ENCODE measurements around the gene ASCC2. TPM values are rescaled to one million over a fixed set of nuclear protein-coding genes. Genes with fewer than 3 reads are reported as not detected.
A peak's percentile ranks its signal among the peaks of the same experiment; 100 is the strongest.

Gene ASCC2
- total RNA-seq, 1 donor = 33.6 TPM

DNA sequence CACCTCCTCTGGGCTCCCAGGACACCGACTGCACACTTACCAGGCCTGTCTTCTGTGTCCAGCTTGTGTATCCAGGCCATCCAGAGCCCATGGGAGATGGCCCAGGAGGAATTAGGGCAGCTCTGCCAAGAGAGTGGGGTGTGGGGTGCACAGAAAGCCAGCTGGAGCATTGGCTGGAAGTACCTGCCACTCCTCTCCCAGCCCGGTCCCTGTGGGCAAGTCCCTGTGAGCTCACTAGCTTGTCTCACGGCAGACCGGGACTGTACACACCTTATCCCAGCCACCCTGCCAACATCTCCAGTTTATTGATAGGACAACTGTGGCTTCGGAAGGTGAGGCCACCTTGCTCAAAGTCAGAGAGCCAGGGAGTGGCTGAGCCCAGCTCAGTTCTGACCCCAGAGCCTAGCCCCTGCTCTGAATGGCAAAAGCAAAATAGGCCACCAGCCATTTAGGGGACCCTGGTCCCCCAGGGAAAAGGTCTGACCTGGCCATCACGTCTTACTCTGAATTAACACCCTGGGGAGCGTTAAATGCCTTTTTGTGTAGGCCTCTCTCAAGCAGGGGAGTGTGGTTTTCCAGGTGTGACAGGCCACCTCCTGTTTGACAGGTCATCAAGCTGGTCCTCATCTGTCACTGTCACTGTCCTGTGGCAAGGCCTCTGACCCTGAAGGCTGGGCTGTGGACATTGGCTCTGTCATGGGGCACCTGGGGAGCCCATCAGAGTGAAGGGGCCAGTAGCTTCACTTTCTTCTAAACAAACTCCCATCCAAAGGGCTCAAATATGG is 55.8 kb downstream of the ASCC2 start:
- DNase-seq (ENCODE audit: low read depth) = peak; percentile 66
- TF ChIP-seq, protein P1, sequence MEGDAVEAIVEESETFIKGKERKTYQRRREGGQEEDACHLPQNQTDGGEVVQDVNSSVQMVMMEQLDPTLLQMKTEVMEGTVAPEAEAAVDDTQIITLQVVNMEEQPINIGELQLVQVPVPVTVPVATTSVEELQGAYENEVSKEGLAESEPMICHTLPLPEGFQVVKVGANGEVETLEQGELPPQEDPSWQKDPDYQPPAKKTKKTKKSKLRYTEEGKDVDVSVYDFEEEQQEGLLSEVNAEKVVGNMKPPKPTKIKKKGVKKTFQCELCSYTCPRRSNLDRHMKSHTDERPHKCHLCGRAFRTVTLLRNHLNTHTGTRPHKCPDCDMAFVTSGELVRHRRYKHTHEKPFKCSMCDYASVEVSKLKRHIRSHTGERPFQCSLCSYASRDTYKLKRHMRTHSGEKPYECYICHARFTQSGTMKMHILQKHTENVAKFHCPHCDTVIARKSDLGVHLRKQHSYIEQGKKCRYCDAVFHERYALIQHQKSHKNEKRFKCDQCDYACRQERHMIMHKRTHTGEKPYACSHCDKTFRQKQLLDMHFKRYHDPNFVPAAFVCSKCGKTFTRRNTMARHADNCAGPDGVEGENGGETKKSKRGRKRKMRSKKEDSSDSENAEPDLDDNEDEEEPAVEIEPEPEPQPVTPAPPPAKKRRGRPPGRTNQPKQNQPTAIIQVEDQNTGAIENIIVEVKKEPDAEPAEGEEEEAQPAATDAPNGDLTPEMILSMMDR (IDR thresholded peaks at IDR 0.05; ENCODE audit: insufficient read depth, low read length) = no peak
- H3K4me3 ChIP-seq (ENCODE audit: low read depth, low read length) = no peak overlapping the region

DNA sequence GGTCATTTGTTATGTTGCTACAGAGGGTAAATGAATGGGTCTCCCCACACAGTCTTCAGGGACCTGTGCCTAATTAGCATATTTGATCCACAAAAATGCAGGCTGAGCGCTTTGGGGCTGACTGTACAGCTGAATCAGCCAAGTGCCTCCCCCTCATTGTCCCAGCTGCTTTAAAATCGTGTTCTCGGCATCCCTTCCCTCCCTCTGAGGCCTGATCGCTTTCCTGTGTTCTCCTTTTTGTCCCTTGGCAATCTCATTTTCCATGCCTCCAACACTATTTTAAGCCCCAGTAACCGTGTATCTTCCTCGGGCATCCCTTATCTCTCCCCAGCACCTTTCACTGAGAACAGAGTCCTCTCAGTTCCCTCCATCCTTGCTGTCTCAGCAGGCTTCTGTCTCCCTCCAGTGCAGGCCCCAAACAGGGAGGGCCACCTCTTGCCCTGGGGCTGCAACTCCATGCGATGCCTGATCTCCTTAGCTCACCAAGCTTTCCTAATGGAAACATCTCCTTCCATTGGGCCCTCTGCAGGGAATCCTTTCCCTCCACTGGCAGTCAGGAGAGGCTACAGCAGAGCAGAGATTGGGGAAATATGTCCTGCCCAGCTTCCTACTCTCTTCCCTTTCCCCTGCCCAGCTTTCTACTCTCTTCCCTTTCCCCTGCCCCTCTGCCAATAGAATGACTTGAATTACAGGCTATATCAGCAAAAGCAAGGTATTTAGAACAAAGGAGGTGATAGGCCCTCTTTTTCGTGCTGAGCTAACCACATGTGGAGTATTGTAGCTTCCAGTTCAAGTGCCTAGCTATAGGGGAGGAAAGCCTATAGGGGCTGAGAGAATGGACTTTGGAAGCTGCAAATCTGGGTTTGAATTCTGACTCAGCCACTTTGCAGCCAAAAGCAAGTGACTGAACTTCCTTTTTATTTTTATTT is 57.1 kb downstream of the ASCC2 start:
- TF ChIP-seq, protein P1 (IDR thresholded peaks at IDR 0.05; ENCODE audit: insufficient read depth, low read length) = no peak
- DNase-seq (ENCODE audit: low read depth) = peak; percentile 81
- H3K4me3 ChIP-seq (ENCODE audit: low read depth, low read length) = no peak overlapping the region

DNA sequence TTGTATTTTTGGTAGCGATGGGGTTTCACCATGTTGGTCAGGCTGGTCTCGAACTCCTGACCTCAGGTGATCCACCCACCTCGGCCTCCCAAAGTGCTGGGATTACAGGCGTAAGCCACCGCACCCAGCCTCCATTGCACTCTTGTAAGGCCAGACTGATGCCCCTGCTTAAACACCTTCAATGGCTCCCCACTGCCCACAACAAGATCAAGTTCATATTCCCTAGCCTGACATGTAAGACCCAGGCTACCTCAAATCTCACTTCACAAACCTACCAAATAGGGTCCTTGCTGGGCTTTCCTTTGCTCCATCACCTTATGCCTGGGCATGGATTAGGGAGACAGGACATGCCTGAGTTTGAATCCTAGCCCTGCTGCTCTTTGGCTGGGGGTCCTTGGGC is 57.9 kb downstream of the ASCC2 start:
- no peak for DNase-seq (ENCODE audit: low read depth)

DNA sequence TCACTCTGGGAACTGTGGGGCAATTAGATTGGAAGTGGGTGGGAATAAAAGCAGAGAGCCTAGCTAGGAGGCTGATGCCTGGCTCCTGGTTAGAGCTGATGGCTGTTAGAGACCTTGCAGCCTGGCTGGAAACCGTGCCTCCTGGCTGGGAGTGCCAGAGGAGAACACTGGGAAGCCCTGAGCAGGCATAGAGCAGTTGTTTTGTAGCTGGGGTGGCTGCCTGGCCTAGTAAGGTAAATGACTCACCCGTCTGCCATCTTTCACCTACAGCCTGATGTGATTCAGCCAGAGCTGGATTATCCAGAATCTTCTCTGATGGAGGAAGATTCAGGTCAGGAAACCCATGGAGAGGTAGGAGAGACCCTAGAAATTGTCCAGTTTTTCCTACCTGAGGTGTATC is 64.8 kb downstream of the ASCC2 start:
- no peak overlapping the region for H3K4me3 ChIP-seq (ENCODE audit: low read depth, low read length)
- TF ChIP-seq, protein P1 (IDR thresholded peaks at IDR 0.05; ENCODE audit: insufficient read depth, low read length) = no peak
- peak; percentile 35 for DNase-seq (ENCODE audit: low read depth)

More for the DNA sequence above, 57.9 kb downstream of the ASCC2 start:
- TF ChIP-seq, protein P1 (IDR thresholded peaks at IDR 0.05; ENCODE audit: insufficient read depth, low read length) = no peak
- no peak overlapping the region for H3K4me3 ChIP-seq (ENCODE audit: low read depth, low read length)

DNA sequence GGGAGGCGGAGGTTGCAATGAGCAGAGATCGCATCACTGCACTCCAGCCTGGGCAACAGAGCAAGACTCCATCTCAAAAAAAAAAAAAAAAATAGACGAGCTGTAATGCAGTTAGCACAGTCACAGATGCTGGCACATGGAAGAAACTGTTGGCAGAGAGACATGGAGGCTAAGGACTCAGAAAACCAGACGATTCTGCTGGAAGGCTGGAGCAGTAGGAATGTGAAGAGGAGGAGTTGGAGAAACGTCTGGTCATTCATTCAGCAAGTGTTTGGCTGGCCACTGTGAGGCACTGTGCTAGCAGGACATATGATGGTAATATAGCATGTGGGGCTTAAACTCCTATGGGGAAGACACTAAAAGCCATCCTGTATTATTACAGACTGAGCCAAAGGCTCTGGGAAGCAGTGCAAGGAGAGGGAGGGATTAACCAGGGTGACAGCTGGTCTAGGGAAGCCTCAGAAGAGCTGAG is 65.9 kb downstream of the ASCC2 start:
- no peak overlapping the region for H3K4me3 ChIP-seq (ENCODE audit: low read depth, low read length)
- TF ChIP-seq, protein P1 (IDR thresholded peaks at IDR 0.05; ENCODE audit: insufficient read depth, low read length) = peak; percentile 65
- peak; percentile 91 for DNase-seq (ENCODE audit: low read depth)

DNA sequence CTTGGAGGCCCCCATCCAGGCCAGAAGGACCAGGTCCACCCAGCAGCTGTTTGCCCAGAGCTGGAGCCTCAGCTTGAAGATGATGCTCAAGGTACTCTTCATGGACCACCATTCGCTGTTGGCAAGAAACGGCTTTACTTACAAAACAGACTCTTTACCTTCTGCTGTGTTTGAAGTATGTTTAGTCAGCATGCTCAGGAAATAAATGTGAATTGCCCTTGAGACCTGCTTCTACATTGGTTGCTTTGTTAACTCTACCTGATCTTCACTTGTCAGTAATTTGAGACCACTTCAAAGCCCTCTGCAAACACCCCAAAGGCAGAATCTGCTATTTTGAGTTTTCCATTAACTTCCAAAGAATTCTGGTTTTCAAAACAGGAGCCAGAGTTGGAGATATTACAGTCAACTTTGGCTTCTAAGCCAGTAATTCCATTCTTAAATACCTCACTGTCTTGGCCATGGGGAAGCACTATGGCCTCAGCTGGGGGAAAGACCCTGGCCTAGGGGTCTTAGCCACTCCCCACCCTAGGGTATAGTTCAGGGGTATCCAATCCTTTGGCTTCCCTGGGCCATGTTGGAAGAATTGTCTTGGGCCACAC is 68.3 kb downstream of the ASCC2 start:
- TF ChIP-seq, protein P1 (IDR thresholded peaks at IDR 0.05; ENCODE audit: insufficient read depth, low read length) = no peak
- DNase-seq (ENCODE audit: low read depth) = no peak
- no peak overlapping the region for H3K4me3 ChIP-seq (ENCODE audit: low read depth, low read length)
